GM19324 (cell line): ENCODE data around the gene VCX2.
"Not testable (repeated sequence)": the region's sequence is repeated elsewhere in the genome, so short reads cannot be mapped to it uniquely, and the experiment has no call there.

ENCODE experiments used
- ATAC-seq: cut with Tn5 transposase; IDR thresholded peaks from one replicate; pipeline ENCODE4 v1.9.1; 2021; ENCODE audit warnings: mild to moderate bottlenecking, moderate library complexity; ENCODE audit not compliant: unreplicated experiment, low FRiP score

VCX2 gene

DNA sequence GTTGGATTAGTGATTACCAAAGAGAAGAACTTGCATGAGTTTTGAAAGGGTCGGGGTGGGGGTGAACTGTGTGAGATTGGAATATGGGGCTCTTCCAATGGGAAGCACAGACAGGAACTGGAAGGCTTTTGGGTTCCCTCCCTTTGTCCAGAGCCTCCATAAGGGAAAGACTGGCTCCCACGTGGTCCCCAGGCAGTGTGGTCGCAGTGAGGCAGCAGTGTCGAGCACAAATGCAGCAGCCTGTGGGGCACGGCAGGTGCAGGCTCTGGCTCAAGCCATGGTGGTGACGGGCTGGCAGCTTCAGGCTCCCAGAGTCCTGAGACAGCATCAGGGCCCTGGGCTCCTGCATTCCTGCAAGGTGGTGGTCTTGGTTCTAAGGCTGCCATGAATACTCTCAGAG, 45.5 kb downstream of the VCX2 start:
- no peak for ATAC-seq

DNA sequence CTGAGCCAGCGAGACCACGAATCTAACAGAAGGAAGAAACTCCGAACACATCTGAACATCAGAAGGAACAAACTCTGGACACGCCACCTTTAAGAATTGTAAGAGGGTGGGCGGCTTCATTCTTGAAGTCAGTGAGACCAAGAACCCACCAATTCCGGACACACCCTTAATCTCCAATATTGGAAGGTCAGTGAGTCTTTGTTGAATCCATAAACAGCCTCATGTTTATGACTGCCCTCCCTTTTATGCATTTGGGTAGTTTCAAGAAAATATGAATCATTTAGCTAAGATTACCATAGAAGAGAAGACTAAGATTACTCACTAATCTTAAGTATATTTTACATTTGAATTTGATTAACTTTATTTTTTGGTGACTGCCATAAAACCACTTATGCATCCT, 48.5 kb downstream of the VCX2 start:
- ATAC-seq, result no peak

DNA sequence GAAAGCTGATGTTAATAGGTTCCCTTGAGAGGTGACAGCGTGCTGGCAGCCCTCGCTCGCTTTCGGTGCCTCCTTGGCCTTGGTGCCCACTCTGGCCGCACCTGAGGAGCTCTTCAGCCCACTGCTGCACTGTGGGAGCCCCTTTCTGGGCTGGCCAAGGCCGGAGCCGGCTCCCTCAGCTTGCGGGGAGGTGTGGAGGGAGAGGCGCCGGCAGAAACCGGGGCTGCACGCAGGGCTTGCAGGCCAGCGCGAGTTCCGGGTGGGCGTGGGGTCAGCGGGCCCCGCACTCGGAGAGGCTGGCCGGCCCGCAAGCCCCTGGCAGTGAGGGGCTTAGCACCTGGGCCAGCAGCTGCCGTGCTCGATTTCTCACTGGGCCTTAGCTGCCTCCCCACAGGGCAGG, 49.7 kb downstream of the VCX2 start:
- ATAC-seq, result not testable (repeated sequence)
